Urothelium cell line (cell line): ENCODE measurements around the gene LOXL1.

Experiments used
- DNase-seq: peaks from one replicate; pipeline ENCODE4 v3.0.0; 2011; ENCODE audit warnings: low spot score, mixed read lengths
- FAIRE-seq: peaks from 2 replicates; lab custom pipeline; 2011; peaks lifted over from hg19 to GRCh38; lab: Jason Lieb, UNC

LOXL1 gene

GRCh38 chr15:73926219-73927002, at the start of gene LOXL1:
LOXL1 (plus strand) TSS chr15:73926462; CDS start chr15:73926784, 322 bp downstream.
- peak; percentile 83 for DNase-seq
- no peak for FAIRE-seq

DNA sequence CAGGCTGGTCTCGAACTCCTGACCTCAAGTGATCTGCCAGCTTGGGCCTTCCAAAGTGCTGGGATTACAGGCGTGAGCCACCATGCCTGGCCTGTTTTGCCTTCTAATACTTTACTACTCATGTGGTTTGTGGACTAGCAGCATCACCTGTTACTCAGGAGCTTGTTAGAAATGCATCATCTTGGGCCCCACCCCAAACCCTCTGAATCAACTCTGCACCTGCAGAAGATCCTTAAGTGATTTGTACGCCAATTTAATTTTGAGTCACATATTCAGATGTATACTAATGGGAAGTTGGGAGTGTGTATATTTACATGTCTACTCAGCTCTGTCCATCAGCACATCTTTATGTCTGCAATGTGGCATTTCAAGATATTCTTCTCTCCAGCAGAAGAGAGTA, 46.8 kb upstream of the LOXL1 start:
- FAIRE-seq (no peak), DNase-seq (no peak)

GRCh38 chr15:73881579-73882320, 44.5 kb upstream of the LOXL1 start:
- FAIRE-seq (no peak), DNase-seq (no peak)

DNA sequence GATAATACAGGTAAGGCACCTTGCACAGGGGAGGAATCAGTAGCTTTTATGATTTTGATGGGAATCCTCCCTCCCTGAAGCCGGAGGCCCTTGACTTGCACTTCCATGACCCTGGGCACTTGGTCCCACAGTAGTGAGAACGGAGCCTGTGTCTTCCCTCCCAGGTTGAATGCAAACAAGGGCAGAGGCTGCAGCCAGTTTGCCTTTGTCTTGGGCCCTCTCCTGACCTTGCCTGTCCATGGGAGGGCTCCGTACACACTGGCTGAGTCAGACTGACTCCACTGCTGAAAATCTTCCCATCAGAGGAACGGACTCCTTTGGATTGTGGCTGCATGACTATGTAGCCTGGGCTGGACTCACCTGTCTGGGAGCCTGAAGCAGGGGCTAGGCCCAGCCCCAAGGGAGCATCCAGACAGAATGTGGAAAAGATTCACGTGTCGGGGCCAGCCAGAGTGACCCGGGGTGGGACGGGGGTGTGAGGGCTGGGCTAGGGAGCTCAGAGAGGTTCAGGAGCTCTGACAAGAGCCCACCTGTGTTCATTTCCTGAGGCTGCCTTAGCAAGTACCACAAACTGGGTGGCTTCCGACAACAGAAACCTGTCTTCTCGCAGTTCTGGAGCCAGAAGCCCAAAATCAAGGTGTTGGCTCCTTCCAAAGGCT, 43.4 kb upstream of the LOXL1 start:
- no peak for FAIRE-seq
- no peak for DNase-seq

DNA sequence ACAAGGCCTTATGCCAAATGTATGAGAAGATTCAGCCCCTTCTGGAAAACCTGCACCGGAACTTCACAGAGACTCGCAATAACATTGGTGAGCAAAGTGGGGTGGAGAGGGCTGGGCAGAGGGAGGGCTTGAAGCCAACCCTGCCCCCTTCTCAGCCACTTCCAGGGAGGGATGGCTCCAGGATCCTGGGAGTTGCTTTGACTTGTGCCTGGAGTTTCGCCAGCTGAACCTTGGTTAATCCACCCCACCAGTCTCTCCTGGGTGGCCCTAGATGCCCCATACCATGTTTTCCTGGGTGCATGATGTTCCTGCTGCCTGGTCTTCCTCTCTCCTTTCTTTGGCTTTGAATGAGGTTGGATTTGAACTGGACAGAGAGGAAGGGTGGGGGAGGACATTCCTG, 42.1 kb upstream of the LOXL1 start:
- FAIRE-seq = no peak
- DNase-seq = no peak

DNA sequence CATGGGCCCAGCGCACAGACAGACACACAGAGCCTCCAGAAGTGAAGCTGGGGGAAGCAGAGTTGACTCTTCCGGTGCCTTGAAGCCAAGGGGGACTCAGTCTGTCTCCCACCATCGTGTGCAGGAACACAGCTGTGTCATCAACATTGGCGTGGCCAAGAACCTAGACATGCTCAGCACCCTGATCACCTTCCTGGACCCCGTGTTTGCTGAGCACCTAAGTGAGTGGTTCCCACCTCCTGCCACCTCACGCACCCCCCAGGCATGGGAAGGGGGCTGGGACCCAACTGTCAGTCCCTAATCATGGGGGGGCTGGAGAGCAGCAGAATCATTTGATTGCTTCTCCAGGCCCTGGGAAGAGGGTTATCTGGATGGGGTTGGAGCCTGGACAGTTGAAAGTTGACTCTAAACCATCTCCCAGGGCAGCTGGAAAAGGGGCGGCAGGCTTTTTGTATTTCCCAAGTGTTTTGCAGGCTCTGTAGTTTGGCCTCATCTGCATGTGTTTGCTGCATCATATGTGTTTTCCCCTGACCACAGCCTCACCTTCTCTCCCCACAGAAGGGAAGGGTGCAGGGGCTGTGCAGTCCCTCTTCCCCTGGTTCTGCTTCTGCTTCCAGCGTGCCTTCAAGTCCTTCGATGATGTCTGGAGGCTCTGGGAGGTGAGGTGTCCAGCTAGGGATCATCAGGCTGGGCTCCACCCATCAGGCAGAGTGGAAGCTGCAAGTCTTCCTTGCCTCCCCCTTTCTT, 40.1 kb upstream of the LOXL1 start:
- DNase-seq (no peak), FAIRE-seq (no peak)

DNA sequence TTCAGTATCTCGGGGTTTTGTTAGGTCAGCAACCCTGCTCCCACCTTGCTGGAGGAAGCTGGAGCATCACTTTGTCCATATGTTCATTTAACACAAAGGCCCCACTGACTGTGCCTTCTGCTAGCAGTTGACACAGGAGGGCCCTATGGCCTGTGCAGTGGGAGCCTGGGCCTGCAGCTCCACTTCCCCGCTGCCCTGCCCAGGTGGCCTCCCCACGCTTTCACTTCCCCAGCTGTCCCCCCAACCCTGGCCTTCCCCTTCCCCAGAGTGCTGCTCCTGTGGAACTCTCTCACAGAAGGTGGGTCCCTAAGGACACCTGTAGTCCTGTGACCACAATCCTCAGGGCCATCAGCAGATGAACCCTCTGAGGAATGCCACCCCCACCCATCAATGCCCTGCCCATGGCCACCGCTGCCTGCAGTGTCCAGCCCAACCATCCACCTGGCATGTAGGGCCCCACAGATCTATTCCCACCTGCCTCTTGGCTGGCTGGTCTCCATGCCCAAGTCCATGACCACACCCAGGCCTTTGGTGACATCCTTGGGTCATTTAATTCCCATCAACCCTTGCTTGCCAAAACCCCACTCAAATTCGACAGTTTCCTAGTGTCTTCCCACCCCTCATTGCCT, 39.4 kb upstream of the LOXL1 start:
- FAIRE-seq = no peak
- no peak for DNase-seq

- DNase-seq (no peak), FAIRE-seq (no peak)
Measured at GRCh38 chr15:73887481-73887880, 38.8 kb upstream of the LOXL1 start.

DNA sequence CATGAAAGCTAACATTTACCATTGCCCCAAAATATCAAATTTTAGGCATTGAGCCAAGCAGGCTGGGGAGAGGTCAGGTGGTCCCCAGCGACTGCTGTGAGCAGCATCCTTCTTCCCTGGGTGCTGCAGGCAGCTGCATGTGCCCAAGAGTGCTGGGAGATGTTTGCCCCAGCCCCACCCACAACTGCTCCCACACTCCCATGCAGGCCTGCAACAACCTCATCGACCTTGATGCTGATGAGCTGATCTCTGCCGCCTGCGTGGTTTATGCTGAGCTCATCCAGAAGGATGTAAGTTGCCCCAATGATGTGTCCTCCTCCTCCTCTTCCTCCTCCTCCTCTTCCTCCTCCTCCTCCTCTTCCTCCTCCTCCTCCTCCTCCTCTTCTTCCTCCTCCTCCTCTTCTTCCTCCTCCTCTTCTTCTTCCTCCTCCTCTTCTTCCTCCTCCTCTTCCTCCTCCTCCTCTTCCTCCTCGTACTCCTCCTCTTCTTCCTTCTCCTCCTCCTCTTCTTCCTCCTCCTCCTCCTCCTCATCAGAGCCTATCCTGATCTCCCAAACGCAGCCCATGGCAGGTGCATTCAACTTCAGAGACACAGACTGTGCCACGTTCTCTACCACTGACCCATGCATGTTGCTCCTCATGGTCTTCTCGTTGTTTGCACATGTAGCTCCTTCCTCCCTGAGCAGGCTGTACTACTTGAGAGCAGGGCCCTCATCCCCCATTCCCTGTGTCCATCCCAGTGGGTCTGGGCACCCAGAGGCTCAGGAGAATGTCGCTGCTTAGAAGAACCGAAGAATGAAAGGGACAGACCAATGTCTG, 37.8 kb upstream of the LOXL1 start:
- FAIRE-seq (no peak), DNase-seq (no peak)

GRCh38 chr15:73889053-73889761, 37.1 kb upstream of the LOXL1 start:
- FAIRE-seq (no peak), DNase-seq (no peak)

GRCh38 chr15:73889762-73890124, 36.5 kb upstream of the LOXL1 start:
- DNase-seq (no peak), FAIRE-seq (no peak)

DNA sequence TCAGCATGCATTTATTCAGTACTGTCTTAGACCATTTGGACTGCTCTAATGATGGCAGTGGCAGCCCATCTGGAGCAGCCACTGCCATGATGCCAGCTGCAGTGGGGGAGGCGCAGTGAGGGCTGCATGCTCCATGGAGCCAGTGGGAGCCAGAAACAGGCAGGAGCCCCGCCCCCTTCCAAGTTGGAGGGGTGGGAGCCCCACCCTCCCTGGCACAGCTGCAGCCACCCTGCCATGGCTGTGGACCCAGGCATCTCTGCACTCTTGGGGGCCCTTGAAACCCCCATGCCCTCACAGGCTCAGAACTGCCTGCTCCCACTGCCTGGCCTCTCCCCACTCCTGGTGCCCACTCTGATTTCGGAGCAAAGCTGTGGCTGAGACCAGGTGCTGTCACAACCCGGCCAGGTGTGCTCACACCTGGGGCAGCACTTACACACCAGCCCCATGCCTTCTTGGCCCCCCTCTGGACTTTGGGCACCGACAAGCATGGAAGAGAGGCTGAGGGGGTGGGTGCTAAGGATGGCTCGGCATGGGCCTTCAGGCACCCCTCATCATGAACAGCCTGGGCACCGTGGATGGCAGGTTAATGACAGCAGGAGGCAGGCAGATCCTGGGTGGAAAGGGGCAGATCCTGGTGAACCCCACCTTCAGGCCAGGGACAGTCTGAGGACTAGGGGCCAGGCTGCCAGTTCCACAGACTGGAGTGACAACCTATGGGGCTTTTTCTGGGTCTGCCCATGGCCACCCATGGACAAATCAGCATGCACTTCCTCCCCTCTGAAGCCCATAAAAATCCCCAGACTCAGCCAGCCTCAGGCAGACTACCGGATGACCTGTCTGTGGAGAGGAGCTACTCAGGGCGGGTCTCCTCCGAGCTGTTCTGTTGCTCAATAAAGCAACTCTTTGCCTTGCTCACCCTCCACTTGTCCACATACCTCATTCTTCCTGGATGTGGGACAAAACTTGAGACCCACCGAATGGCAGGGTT, 34.6 kb upstream of the LOXL1 start:
- DNase-seq = no peak
- no peak for FAIRE-seq

GRCh38 chr15:73892446-73893226, 33.6 kb upstream of the LOXL1 start:
- no peak for DNase-seq
- peak; percentile 50 for FAIRE-seq

DNA sequence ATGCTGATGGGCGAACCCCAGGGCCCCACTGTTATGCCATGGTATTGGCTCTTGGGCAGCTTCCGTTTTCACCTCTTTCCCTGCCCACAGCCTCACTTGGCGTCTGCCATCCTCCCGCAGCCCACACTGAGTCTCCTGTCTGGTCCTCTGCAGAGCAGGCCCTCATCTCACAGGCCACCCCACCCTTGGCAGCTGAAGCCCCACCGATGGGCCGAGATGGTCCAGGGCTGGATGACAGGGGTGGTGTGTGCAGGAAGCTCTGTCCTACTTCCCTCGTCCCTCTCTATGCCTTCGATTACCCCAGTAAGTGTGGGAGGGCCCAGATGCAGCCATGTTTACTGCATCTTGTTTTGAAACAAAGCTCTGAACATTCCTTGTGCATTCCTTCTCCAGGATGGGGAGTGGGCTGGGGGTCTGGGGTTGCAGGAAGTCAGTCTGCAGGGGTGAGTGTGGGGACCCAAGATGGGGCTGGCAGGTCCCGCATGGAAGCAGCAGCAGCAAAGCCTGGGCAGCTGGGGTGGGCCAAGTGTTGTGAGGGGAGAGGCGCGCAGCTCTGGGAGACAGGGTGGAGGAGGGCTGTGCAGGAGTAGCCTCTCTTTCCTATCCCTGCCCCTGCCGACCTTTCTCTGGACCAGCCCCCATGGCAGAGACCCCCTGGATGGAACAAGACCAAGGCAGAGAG, 32.0 kb upstream of the LOXL1 start:
- no peak for DNase-seq
- no peak for FAIRE-seq

- peak; percentile 75 for DNase-seq
- no peak for FAIRE-seq
Measured at GRCh38 chr15:73897441-73898261, 28.6 kb upstream of the LOXL1 start.
